ENCODE measurements around the gene HDAC11. TPM values are rescaled to one million over a fixed set of nuclear protein-coding genes. Genes with fewer than 3 reads are reported as not detected.
"Not testable (repeated sequence)": the region's sequence is repeated elsewhere in the genome, so short reads cannot be mapped to it uniquely, and the experiment has no call there.

Gene HDAC11
- total and polyA plus RNA-seq, 5 donors from 2014 or later = 2.1 to 8.8 (median 3.3) TPM

DNA sequence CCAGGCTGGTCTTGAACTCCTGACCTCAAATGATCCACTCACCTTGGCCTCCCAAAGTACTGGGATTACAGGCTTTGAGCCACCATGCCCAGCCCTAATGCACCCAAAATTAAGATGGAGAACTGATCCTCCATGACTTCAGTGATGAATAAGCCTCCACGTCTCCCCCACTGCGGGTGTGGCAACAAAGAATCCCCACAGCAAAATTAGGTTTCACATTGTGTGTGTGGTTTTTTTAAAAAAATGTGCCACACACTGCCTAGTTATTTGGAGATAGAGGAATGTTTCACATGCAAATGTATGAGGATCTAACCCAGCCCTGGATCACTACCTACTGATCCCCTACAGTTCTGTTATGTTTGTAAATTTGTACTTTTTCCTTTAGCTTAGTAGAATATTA, 17.3 kb downstream of the HDAC11 start:
- DNase-seq (no peak), ATAC-seq (ENCODE audit: low read depth in 2 of 2) (no peak)
- no peak overlapping the region for H3K4me3 ChIP-seq (ENCODE audit: low read depth, low read length)
- H3K9me3 Mint-ChIP-seq = no peaks in the 10 kb centered on the region
- no peaks in the 10 kb centered on the region for H3K27me3 Mint-ChIP-seq
- H3K9me3 ChIP-seq (ENCODE audit: control insufficient read depth in 2 of 2, low read length in 2 of 2) = no peaks in the 10 kb centered on the region
- H3K4me1 ChIP-seq (ENCODE audit: control insufficient read depth, insufficient read depth, low read length, poor library complexity, severe bottlenecking) = no peaks in the 10 kb centered on the region
- peak overlapping the region in 1 of 3 donors; percentile 46 for H3K27ac Mint-ChIP-seq
- no peak overlapping the region for H3K27ac ChIP-seq (ENCODE audit: insufficient read depth, low read length, poor library complexity, severe bottlenecking)
- no peaks in the 10 kb centered on the region for H3K4me1 Mint-ChIP-seq
- H3K27me3 ChIP-seq (ENCODE audit: control insufficient read depth, insufficient read depth, low read length) = no peaks in the 10 kb centered on the region
- H3K4me3 Mint-ChIP-seq = no peak overlapping the region
- H3K36me3 ChIP-seq (ENCODE audit: control insufficient read depth, insufficient read depth, low read length) = no peaks in the 10 kb centered on the region
- H3K36me3 Mint-ChIP-seq = no peaks in the 10 kb centered on the region

DNA sequence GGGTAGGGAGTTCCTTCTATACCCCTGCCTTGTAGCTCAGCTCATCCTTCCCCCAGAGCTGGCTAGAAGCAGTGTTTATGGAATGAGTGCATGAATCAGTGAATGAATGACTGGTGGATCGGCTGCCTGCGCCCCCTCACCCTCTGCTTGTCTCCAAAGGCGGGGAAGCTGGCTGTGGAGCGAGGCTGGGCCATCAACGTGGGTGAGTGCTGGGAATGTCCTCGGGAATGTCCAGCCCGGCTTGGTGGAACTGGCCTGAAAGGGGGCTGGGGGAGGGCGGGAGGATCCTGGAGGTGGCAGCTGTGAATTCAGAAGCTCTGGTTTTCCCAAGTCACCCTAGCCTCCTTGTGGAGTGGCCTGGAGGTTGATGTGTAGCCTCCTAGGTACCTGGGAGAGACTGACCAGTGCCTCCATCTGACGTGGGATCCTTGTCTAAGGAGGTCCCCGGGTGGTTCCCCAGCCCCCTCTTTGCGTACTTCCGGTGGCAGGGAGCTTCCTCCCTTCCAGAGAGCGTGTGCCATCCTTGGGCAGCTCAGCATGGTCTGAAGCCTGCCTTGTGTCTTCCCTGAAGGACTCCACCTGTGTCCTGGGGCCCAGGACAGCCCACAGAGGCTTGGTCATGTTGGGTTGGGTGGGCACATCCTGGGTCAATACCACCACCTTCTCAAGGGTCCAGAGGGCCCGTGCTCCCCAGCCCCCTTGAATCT, 18.4 kb downstream of the HDAC11 start:
- Mint-ChIP-seq H3K27ac (no peak overlapping the region), H3K9me3 (no peaks in the 10 kb centered on the region), H3K36me3 (no peaks in the 10 kb centered on the region), H3K4me3 (no peak overlapping the region), H3K4me1 (no peaks in the 10 kb centered on the region), H3K27me3 (no peaks in the 10 kb centered on the region)
- Histone ChIP-seq H3K4me1 (ENCODE audit: control insufficient read depth, insufficient read depth, low read length, poor library complexity, severe bottlenecking) (no peaks in the 10 kb centered on the region), H3K9me3 (ENCODE audit: control insufficient read depth in 2 of 2, low read length in 2 of 2) (no peaks in the 10 kb centered on the region), H3K27me3 (ENCODE audit: control insufficient read depth, insufficient read depth, low read length) (no peaks in the 10 kb centered on the region), H3K4me3 (ENCODE audit: low read depth, low read length) (no peak overlapping the region), H3K36me3 (ENCODE audit: control insufficient read depth, insufficient read depth, low read length) (no peaks in the 10 kb centered on the region), H3K27ac (ENCODE audit: insufficient read depth, low read length, poor library complexity, severe bottlenecking) (no peak overlapping the region)
- DNase-seq = no peak
- ATAC-seq (ENCODE audit: low read depth in 2 of 2) = no peak

DNA sequence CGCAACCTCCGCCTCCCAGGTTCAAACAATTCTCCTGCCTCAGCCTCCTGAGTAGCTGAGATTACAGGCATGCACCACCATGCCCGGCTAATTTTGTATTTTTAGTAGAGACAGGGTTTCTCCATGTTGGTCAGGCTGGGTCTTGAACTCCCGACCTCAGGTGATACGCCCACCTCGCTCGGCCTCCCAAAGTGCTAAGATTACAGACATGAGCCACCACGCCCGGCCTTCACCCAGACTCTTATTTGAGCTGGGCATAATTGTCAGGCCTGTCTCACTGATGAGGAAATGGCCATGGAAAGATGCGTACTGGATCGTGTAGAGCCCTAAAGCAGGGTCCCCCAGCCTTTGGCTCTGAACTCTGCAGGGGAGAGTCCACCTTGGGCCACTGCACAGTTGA, 19.1 kb downstream of the HDAC11 start:
- H3K27ac Mint-ChIP-seq, DNase-seq: not testable (repeated sequence)

DNA sequence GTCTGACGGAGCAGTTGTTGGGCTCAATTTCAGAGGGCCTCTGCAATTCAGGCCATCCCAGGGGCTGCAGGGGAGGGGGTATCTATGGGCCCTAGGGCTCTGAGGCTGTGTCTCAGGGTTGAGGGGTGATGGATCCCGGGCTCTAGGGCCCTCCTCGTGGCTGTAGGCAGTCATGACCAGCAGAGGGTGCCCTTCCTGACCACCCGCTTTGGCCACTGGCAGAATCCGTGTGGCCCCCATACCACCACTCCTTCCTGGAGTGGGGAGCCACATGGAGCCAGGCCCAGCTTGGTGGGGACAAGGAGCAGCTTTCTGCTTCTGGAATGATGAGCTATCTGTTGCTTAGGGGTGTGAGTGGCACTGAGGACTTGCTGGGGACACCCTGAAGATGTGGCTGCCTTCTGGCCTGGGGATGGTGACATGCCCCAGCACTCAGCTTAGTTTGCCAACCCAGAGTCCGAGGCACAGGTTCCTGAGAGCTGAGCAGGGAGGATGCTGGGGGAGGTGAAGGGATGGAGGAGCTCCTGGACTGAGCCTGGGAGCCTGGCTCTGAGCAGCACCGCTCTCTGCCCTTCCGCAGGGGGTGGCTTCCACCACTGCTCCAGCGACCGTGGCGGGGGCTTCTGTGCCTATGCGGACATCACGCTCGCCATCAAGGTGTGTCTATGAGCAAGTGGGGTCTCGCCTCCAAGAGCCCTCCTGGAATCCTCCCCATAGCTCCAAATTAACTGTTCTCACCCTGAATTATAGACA, 20.2 kb downstream of the HDAC11 start:
- no peaks in the 10 kb centered on the region for H3K9me3 Mint-ChIP-seq
- H3K27me3 Mint-ChIP-seq = no peaks in the 10 kb centered on the region
- H3K4me3 Mint-ChIP-seq = no peak overlapping the region
- Histone ChIP-seq H3K4me1 (ENCODE audit: control insufficient read depth, insufficient read depth, low read length, poor library complexity, severe bottlenecking) (no peaks in the 10 kb centered on the region), H3K4me3 (ENCODE audit: low read depth, low read length) (no peak overlapping the region), H3K9me3 (ENCODE audit: control insufficient read depth in 2 of 2, low read length in 2 of 2) (no peaks in the 10 kb centered on the region), H3K27me3 (ENCODE audit: control insufficient read depth, insufficient read depth, low read length) (no peaks in the 10 kb centered on the region), H3K27ac (ENCODE audit: insufficient read depth, low read length, poor library complexity, severe bottlenecking) (no peak overlapping the region), H3K36me3 (ENCODE audit: control insufficient read depth, insufficient read depth, low read length) (no peaks in the 10 kb centered on the region)
- no peaks in the 10 kb centered on the region for H3K4me1 Mint-ChIP-seq
- no peaks in the 10 kb centered on the region for H3K36me3 Mint-ChIP-seq
- no peak overlapping the region for H3K27ac Mint-ChIP-seq
- no peak for DNase-seq
- no peak for ATAC-seq (ENCODE audit: low read depth in 2 of 2)

More for the DNA sequence above, 19.1 kb downstream of the HDAC11 start:
- not testable (repeated sequence) for H3K9me3 ChIP-seq (ENCODE audit: control insufficient read depth in 2 of 2, low read length in 2 of 2); H3K4me3 ChIP-seq (ENCODE audit: low read depth, low read length); H3K9me3 Mint-ChIP-seq; ATAC-seq (ENCODE audit: low read depth in 2 of 2); H3K27me3 Mint-ChIP-seq; H3K27ac ChIP-seq (ENCODE audit: insufficient read depth, low read length, poor library complexity, severe bottlenecking); H3K27me3 ChIP-seq (ENCODE audit: control insufficient read depth, insufficient read depth, low read length); H3K4me3 Mint-ChIP-seq; H3K36me3 Mint-ChIP-seq; H3K4me1 Mint-ChIP-seq; H3K36me3 ChIP-seq (ENCODE audit: control insufficient read depth, insufficient read depth, low read length); H3K4me1 ChIP-seq (ENCODE audit: control insufficient read depth, insufficient read depth, low read length, poor library complexity, severe bottlenecking)

DNA sequence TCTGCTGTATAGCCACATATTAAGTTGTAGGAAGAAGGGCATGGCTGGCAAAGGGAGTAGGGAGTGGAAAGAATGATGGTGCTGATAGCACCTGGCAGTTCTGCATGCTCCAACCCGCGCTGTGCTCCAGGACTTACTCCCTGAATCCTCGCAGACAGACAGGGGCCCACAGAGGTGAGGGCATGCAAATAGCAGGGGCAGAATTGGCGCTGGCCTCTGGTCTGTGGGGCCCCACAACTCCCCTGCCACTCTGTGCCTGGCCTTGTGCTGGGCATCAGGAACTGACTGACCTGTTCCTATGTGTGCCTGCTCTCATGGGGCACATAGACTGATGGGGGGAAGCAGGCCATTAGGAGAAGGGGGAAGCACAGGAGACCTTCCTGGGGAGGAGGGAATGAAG, 20.9 kb downstream of the HDAC11 start:
- DNase-seq (no peak), ATAC-seq (ENCODE audit: low read depth in 2 of 2) (no peak)
- H3K9me3 ChIP-seq (ENCODE audit: control insufficient read depth in 2 of 2, low read length in 2 of 2) = no peaks in the 10 kb centered on the region
- H3K4me1 ChIP-seq (ENCODE audit: control insufficient read depth, insufficient read depth, low read length, poor library complexity, severe bottlenecking) = no peaks in the 10 kb centered on the region
- H3K36me3 Mint-ChIP-seq = no peaks in the 10 kb centered on the region
- no peak overlapping the region for H3K27ac Mint-ChIP-seq
- H3K27me3 ChIP-seq (ENCODE audit: control insufficient read depth, insufficient read depth, low read length) = no peaks in the 10 kb centered on the region
- H3K27me3 Mint-ChIP-seq = no peaks in the 10 kb centered on the region
- H3K36me3 ChIP-seq (ENCODE audit: control insufficient read depth, insufficient read depth, low read length) = no peaks in the 10 kb centered on the region
- no peak overlapping the region for H3K27ac ChIP-seq (ENCODE audit: insufficient read depth, low read length, poor library complexity, severe bottlenecking)
- no peaks in the 10 kb centered on the region for H3K9me3 Mint-ChIP-seq
- H3K4me1 Mint-ChIP-seq = no peaks in the 10 kb centered on the region
- no peak overlapping the region for H3K4me3 Mint-ChIP-seq
- H3K4me3 ChIP-seq (ENCODE audit: low read depth, low read length) = no peak overlapping the region

DNA sequence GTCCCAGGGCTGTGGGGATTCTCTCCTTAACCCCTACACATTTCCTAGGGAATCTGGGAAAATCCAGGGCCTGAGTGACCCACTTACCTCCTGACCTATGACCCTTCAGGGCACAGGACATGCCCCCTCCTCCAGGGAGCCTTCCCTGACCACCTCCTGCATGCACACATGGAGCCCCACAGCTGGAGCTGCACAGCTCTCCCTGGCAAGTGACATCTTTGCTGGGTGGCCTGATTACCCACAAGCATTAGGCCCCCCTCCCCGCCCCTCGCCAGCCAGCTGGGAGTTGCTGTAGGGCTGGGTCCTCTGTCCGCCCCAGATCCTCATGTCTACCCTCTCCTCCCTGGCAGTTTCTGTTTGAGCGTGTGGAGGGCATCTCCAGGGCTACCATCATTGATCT, 21.4 kb downstream of the HDAC11 start:
- H3K27ac Mint-ChIP-seq = no peak overlapping the region
- DNase-seq (no peak), ATAC-seq (ENCODE audit: low read depth in 2 of 2) (no peak)
- Histone ChIP-seq H3K9me3 (ENCODE audit: control insufficient read depth in 2 of 2, low read length in 2 of 2) (no peaks in the 10 kb centered on the region), H3K4me3 (ENCODE audit: low read depth, low read length) (no peak overlapping the region), H3K36me3 (ENCODE audit: control insufficient read depth, insufficient read depth, low read length) (no peaks in the 10 kb centered on the region), H3K4me1 (ENCODE audit: control insufficient read depth, insufficient read depth, low read length, poor library complexity, severe bottlenecking) (no peaks in the 10 kb centered on the region), H3K27me3 (ENCODE audit: control insufficient read depth, insufficient read depth, low read length) (no peaks in the 10 kb centered on the region), H3K27ac (ENCODE audit: insufficient read depth, low read length, poor library complexity, severe bottlenecking) (no peak overlapping the region)
- no peaks in the 10 kb centered on the region for H3K9me3 Mint-ChIP-seq
- H3K36me3 Mint-ChIP-seq = no peaks in the 10 kb centered on the region
- H3K4me1 Mint-ChIP-seq = no peaks in the 10 kb centered on the region
- no peak overlapping the region for H3K4me3 Mint-ChIP-seq
- H3K27me3 Mint-ChIP-seq = no peaks in the 10 kb centered on the region

DNA sequence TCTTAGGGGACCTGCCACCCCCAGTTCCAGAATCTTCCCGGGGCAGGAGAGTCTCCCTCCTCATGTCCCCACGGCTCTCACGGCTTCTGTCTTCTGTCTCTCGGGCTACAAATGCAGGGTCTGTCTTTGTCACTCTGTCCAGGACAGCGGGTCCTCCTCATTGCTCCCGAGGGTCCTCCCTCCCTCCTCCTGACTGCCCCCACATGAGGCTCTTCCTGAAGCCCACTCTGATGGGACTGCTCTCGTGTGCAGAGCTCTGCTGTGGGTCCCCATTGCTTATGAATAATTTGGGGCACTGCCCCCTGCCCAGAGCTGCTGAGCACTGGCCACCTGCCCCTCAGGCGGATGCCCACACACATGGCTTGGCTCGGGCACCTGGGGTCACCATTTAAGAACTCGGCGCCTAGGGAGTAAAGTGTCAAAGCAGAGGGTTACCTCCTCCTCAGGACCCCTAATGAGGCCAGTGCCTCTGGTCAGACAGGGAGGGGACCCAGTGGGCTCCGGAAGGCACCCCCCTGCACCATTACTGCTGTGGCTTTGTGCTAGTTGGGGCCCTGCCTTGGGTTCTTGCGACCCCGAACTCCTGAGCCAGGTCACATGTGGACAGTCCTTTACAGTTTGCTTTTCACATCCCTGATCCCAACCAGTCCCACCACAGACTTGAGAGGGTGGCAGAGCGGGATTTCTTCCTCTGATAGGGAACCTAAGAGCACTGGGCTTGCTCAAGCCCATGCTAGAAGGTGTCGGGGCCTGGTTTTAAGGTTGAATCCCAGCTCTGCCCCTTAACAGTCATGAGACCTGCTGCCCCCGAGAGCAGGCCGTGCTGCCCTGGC, 22.1 kb downstream of the HDAC11 start:
- no peaks in the 10 kb centered on the region for H3K36me3 ChIP-seq (ENCODE audit: control insufficient read depth, insufficient read depth, low read length)
- Mint-ChIP-seq H3K9me3 (no peaks in the 10 kb centered on the region), H3K27ac (no peak overlapping the region), H3K27me3 (no peaks in the 10 kb centered on the region), H3K36me3 (no peaks in the 10 kb centered on the region), H3K4me1 (no peaks in the 10 kb centered on the region), H3K4me3 (no peak overlapping the region)
- no peak for ATAC-seq (ENCODE audit: low read depth in 2 of 2)
- no peaks in the 10 kb centered on the region for H3K9me3 ChIP-seq (ENCODE audit: control insufficient read depth in 2 of 2, low read length in 2 of 2)
- H3K27ac ChIP-seq (ENCODE audit: insufficient read depth, low read length, poor library complexity, severe bottlenecking) = no peak overlapping the region
- no peak for DNase-seq
- no peak overlapping the region for H3K4me3 ChIP-seq (ENCODE audit: low read depth, low read length)
- H3K4me1 ChIP-seq (ENCODE audit: control insufficient read depth, insufficient read depth, low read length, poor library complexity, severe bottlenecking) = no peaks in the 10 kb centered on the region
- no peaks in the 10 kb centered on the region for H3K27me3 ChIP-seq (ENCODE audit: control insufficient read depth, insufficient read depth, low read length)

Data from CD4-positive, CD25-positive, alpha-beta regulatory T cell (primary cell).